Neuronal stem cell (in vitro differentiated cells): Measurements from ENCODE around the gene WNT9B.
A peak's percentile ranks its signal among the peaks of the same experiment; 100 is the strongest.

Experiments
- DNase-seq: peaks from one replicate; pipeline ENCODE4 v3.0.0-alpha.2; 2013; ENCODE audit warnings: low spot score
- H2AFZ ChIP-seq: one replicate; pipeline ENCODE4 v1.6.1; 2013; ENCODE audit warnings: mild to moderate bottlenecking, low read length, inconsistent platforms
- H2AK5ac ChIP-seq: 2 replicates; pipeline ENCODE4 v1.6.1; 2013; ENCODE audit warnings: low read depth, mild to moderate bottlenecking, inconsistent platforms, low read length, moderate library complexity, mixed read lengths
- H2BK120ac ChIP-seq: 2 replicates; pipeline ENCODE4 v1.6.1; 2013; ENCODE audit warnings: low read depth, mild to moderate bottlenecking, inconsistent platforms, low read length, moderate library complexity, mixed read lengths
- H2BK12ac ChIP-seq: one replicate; pipeline ENCODE4 v1.6.1; 2013; ENCODE audit warnings: low read length, inconsistent platforms
- H2BK15ac ChIP-seq: 2 replicates; pipeline ENCODE4 v1.6.1; 2013; ENCODE audit warnings: mild to moderate bottlenecking, low read length, inconsistent platforms, mixed read lengths
- H2BK5ac ChIP-seq: one replicate; pipeline ENCODE4 v1.6.1; 2013; ENCODE audit warnings: inconsistent platforms, mild to moderate bottlenecking, low read length, moderate library complexity
- H3K14ac ChIP-seq: one replicate; pipeline ENCODE4 v1.6.1; 2013; ENCODE audit warnings: low read length, inconsistent platforms
- H3K18ac ChIP-seq: 2 replicates; pipeline ENCODE4 v1.6.1; 2013; ENCODE audit warnings: low read length, inconsistent platforms
- H3K23ac ChIP-seq: 2 replicates; pipeline ENCODE4 v1.6.1; 2013; ENCODE audit warnings: low read depth, mild to moderate bottlenecking, mixed read lengths, low read length, inconsistent platforms; ENCODE audit not compliant: poor library complexity
- H3K27ac ChIP-seq: replicated peaks from 3 replicates; pipeline ENCODE4 v1.5.1; 2013; ENCODE audit warnings: low read length, inconsistent platforms
- H3K27me3 ChIP-seq, 3 experiments: 2 replicates each; pipeline ENCODE4 v1.6.1; 2013; ENCODE audit warnings: low read length in 3 of 3, mild to moderate bottlenecking in 2 of 3, inconsistent platforms in 1 of 3, low read depth in 1 of 3, mixed read lengths in 1 of 3, moderate library complexity in 1 of 3; ENCODE audit not compliant: control insufficient read depth in 3 of 3, insufficient read depth in 3 of 3
- H3K36me3 ChIP-seq, 2 donors: replicated peaks in 1 of 2; 2 replicates each; pipeline ENCODE4 v1.6.1; 2013; ENCODE audit warnings: low read length in 2 of 2; ENCODE audit not compliant: control insufficient read depth in 2 of 2, insufficient read depth in 2 of 2
- H3K4ac ChIP-seq: 2 replicates; pipeline ENCODE4 v1.6.1; 2013; ENCODE audit warnings: inconsistent platforms, mild to moderate bottlenecking, low read length, moderate library complexity
- H3K4me1 ChIP-seq, 2 donors: 1 replicate in 1 of 2; 2 replicates in 1 of 2; pipeline ENCODE4 v1.6.1; 2013; ENCODE audit warnings: low read length in 2 of 2, low read depth in 1 of 2; ENCODE audit not compliant: control insufficient read depth in 2 of 2, insufficient read depth in 1 of 2
- H3K4me2 ChIP-seq: one replicate; pipeline ENCODE4 v1.6.1; 2013; ENCODE audit warnings: mild to moderate bottlenecking, low read length, inconsistent platforms; ENCODE audit not compliant: insufficient read depth, poor library complexity, severe bottlenecking
- H3K4me3 ChIP-seq, 2 donors: 2 replicates each; pipeline ENCODE4 v1.5.1; 2013; ENCODE audit warnings: low read length in 2 of 2, mild to moderate bottlenecking in 2 of 2, inconsistent platforms in 1 of 2, moderate library complexity in 1 of 2
- H3K79me1 ChIP-seq: one replicate; pipeline ENCODE4 v1.6.1; 2013; ENCODE audit warnings: low read depth, mild to moderate bottlenecking, inconsistent platforms, low read length, moderate library complexity
- H3K9ac ChIP-seq: one replicate; pipeline ENCODE4 v1.6.1; 2013; ENCODE audit warnings: mild to moderate bottlenecking, low read depth, low read length, inconsistent platforms; ENCODE audit not compliant: poor library complexity
- H3K9me3 ChIP-seq, 2 donors: replicated peaks in 1 of 2; 2 replicates each; pipeline versions ENCODE3 to v1.6.1; 2013; ENCODE audit warnings: low read length in 2 of 2, mild to moderate bottlenecking in 2 of 2, inconsistent platforms in 1 of 2, low read depth in 1 of 2, mixed read lengths in 1 of 2, moderate library complexity in 1 of 2; ENCODE audit not compliant: control insufficient read depth in 2 of 2, insufficient read depth in 1 of 2
- H4K8ac ChIP-seq: one replicate; pipeline ENCODE4 v1.6.1; 2013; ENCODE audit warnings: low read depth, mild to moderate bottlenecking, inconsistent platforms, low read length, moderate library complexity
- H4K91ac ChIP-seq: one replicate; pipeline ENCODE4 v1.6.1; 2013; ENCODE audit warnings: low read length, low read depth, mild to moderate bottlenecking, inconsistent platforms; ENCODE audit not compliant: poor library complexity
- WGBS, 2 donors: extraction: QIAGEN DNeasy Blood & Tissue Kit; methylation state at CpG; one replicate each; pipeline ENCODE4 v1.1.7; 2013; ENCODE audit warnings: missing lambda C conversion rate in 2 of 2, mixed read lengths in 1 of 2; ENCODE audit not compliant: insufficient read length in 2 of 2, insufficient replicate concordance in 1 of 2; ENCODE audit errors: extremely low coverage in 2 of 2; 5-methylcytosine and 5-hydroxymethylcytosine counted together

Gene WNT9B

DNA sequence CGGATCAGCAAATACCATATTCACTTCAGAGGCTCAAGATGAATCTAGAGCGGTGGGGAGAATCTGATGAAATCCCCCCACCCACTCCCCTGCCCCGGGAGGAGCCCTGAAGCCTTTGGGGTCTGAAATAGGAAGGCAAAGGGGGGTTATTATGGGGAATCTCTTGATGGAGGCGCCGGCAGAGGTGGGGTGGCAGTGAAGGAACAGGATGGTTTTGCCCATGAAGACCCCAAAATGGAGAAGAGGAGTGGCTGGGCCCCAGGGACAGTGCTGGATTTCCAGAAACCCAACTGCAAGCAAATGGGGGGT is 33.5 kb upstream of the WNT9B start:
- Histone ChIP-seq H2BK15ac (no peak overlapping the region), H3K4me2 (no peak overlapping the region), H2AK5ac (no peak overlapping the region), H3K9me3 (peaks cover 0 to 13% of the 10 kb centered on the region in 2 donors), H2BK5ac (no peak overlapping the region), H3K14ac (no peak overlapping the region), H3K18ac (no peak overlapping the region), H3K79me1 (no peaks in the 10 kb centered on the region), H3K9ac (no peak overlapping the region), H3K23ac (no peak overlapping the region), H4K8ac (no peak overlapping the region), H3K4me1 (peaks cover 24 to 43% of the 10 kb centered on the region in 2 donors), H3K27ac (no peak overlapping the region), H3K27me3 (peaks cover 0 to 96% (median 48%) of the 10 kb centered on the region in 3 experiments), H3K36me3 (peaks cover 1 to 10% of the 10 kb centered on the region in 2 donors), H2BK120ac (no peak overlapping the region), H2AFZ (peak overlapping the region; percentile 58), H4K91ac (no peak overlapping the region), H2BK12ac (no peak overlapping the region), H3K4ac (no peak overlapping the region), H3K4me3 (peak overlapping the region in 1 of 2 donors; percentile 80)
- WGBS, 2 donors = no CpG with 5 or more reads among the region's 5 CpGs
- no peak for DNase-seq

DNA sequence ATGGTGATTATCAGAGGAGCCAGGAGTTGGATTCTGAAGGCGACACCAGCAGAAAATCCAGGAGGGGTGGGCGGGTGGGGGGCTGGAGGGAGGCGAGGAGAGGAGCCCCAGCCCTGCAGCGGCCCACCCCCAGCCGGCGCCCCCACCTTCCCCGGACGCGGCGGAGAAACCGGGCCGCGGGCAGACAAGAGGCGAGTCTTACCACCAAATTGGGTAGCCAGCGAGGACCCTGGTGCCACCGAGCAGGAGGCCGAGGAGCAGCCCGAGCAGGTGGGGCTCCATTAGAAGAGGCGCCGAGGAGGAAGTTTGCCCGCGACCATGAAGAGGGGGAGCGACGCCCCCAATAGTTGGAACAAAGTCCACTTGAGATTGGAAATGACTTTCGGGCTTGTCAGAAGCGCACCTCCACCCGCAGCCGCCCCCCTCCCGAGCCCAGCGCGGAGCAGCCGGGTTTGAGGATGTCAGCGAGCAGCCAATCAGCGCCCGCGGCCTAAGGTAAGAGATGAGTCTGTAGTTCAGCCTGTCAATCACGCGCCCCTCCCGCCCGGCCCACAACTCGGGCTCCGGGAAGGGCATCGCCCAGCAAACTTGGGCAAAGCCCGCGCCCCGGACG is 33.0 kb upstream of the WNT9B start, which contains the start of gene WNT3:
Gene WNT3 (minus strand): TSS at position 377 of the 613 bp plus-strand sequence. CDS start 95 bp downstream, at position 282.
- no peak within 1 kb of the TSS for H2BK12ac ChIP-seq
- no peak within 1 kb of the TSS for H3K27ac ChIP-seq
- DNase-seq = no peak
- no peak within 1 kb of the TSS for H4K91ac ChIP-seq
- H3K23ac ChIP-seq = peak within 1 kb of the TSS; percentile 82
- H3K4me2 ChIP-seq = peak within 1 kb of the TSS; percentile 92
- peak within 1 kb of the TSS; percentile 49 for H2BK120ac ChIP-seq
- peaks cover 0 to 13% of the 10 kb centered on the region in 2 donors for H3K9me3 ChIP-seq
- peak within 1 kb of the TSS; percentile 74 for H3K18ac ChIP-seq
- peak within 1 kb of the TSS; percentile 77 for H3K14ac ChIP-seq
- peaks cover 0 to 94% (median 48%) of the 10 kb centered on the region in 3 experiments for H3K27me3 ChIP-seq
- H4K8ac ChIP-seq = no peak within 1 kb of the TSS
- no peak within 1 kb of the TSS for H3K4ac ChIP-seq
- no peak within 1 kb of the TSS for H2AK5ac ChIP-seq
- H3K79me1 ChIP-seq = no peaks in the 10 kb centered on the region
- H3K4me1 ChIP-seq = peaks cover 24 to 43% of the 10 kb centered on the region in 2 donors
- no CpG with 5 or more reads among the region's 47 CpGs for WGBS, 2 donors
- H3K4me3 ChIP-seq = peak within 1 kb of the TSS; percentile 72 to 80
- H2AFZ ChIP-seq = peak within 1 kb of the TSS; percentile 80
- H3K36me3 ChIP-seq = peaks cover 1 to 10% of the 10 kb centered on the region in 2 donors
- H2BK15ac ChIP-seq = peak within 1 kb of the TSS; percentile 9
- H3K9ac ChIP-seq = peak within 1 kb of the TSS; percentile 66
- H2BK5ac ChIP-seq = no peak within 1 kb of the TSS

DNA sequence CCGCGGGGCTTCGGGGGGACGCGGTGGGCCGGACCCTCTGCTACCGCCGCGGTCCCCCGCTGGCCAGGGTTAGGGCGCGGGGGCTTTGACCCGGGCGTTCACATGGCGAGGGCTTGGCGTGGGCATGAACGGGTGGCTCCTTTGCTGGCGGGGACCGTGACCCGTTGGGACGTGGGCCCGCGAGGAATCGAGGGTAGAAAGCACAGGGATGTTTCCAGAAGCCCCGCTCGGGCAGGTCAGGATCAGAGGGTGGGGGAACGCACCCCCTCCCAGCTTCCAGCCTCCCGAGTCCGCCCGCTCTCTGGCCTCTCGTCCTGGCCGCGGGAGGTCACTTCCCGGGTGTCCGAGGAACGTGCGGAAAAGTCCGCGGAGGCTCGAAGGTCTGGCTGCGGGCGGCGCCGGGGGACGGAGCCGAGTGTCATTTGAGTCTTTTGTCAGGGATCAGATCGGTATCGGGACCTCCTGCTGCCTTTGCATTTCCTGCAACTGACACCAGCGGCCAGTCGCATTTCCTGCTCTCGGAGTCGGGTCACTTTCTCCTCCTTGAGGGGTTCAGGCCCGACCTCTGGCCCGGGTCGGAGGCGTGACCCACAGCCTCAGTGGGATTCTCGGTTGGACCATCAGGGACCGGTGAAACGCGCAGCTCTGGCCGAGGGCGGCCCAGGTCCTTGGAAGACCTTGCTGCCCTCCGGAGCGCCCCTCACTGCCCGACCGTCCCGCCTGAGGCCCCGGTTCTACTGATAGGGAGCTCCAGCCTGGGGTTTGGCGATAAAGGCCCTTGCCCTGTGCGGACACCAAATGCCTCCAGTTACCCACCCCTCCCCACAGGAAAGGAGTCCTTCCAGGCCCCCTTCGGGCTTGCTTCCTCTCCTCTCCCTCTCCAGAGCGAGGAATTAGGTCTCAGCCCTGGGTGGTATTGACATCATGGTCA is 32.2 kb upstream of the WNT9B start:
- Histone ChIP-seq H3K9ac (peak overlapping the region; percentile 66), H4K91ac (no peak overlapping the region), H3K9me3 (peaks cover 0 to 13% of the 10 kb centered on the region in 2 donors), H2BK5ac (no peak overlapping the region), H3K79me1 (no peaks in the 10 kb centered on the region), H2BK15ac (peak overlapping the region; percentile 9), H3K27me3 (peaks cover 0 to 93% (median 48%) of the 10 kb centered on the region in 3 experiments), H3K14ac (peak overlapping the region; percentile 77), H4K8ac (no peak overlapping the region), H2BK120ac (peak overlapping the region; percentile 49), H2AK5ac (no peak overlapping the region), H3K23ac (peak overlapping the region; percentile 82), H3K4ac (no peak overlapping the region), H2BK12ac (no peak overlapping the region), H3K4me1 (peaks cover 24 to 43% of the 10 kb centered on the region in 2 donors), H2AFZ (peak overlapping the region; percentile 80), H3K4me3 (peak overlapping the region; percentile 72 to 80), H3K4me2 (peak overlapping the region; percentile 92), H3K36me3 (peaks cover 0 to 4% of the 10 kb centered on the region in 2 donors), H3K27ac (no peak overlapping the region), H3K18ac (peak overlapping the region; percentile 74)
- WGBS, 2 donors = no CpG with 5 or more reads among the region's 72 CpGs
- DNase-seq = peak; percentile 59

DNA sequence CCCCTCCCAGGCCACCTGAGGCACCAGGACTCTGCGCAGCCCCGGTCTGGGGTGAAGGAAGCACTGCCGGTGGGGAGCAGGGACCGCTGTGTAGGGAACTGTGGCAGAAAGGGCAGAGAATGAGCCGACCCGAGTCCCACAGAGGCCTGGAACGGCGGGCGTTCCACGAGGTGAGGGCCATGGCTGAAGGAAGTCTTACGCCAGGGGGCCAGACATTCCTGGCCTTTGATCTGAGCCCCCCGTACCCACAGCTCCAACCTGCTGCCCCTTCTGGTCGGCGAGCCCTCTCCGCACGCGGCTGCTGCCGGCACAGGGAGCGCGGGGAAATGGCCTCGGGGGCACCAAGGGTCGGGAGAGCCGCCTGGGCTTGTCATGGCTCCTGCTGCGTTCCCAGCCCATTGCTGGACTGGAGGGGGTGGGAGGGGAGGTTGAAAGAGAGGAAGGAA is 31.5 kb upstream of the WNT9B start:
- H3K4me1 ChIP-seq = peaks cover 24 to 43% of the 10 kb centered on the region in 2 donors
- WGBS, 2 donors = no CpG with 5 or more reads among the region's 24 CpGs
- peak overlapping the region; percentile 50 for H3K18ac ChIP-seq
- no peak overlapping the region for H2BK120ac ChIP-seq
- peak overlapping the region; percentile 82 for H3K23ac ChIP-seq
- H3K27ac ChIP-seq = no peak overlapping the region
- no peak overlapping the region for H2BK15ac ChIP-seq
- peaks cover 0 to under 1% of the 10 kb centered on the region in 2 donors for H3K36me3 ChIP-seq
- no peak overlapping the region for H4K91ac ChIP-seq
- peaks cover 0 to 13% of the 10 kb centered on the region in 2 donors for H3K9me3 ChIP-seq
- peak overlapping the region; percentile 65 for H3K9ac ChIP-seq
- H3K4me3 ChIP-seq = peak overlapping the region in 1 of 2 donors; percentile 80
- no peak overlapping the region for H3K4ac ChIP-seq
- peak overlapping the region; percentile 80 for H2AFZ ChIP-seq
- peak overlapping the region; percentile 59 for H3K4me2 ChIP-seq
- no peak overlapping the region for H4K8ac ChIP-seq
- no peak overlapping the region for H3K14ac ChIP-seq
- H2BK12ac ChIP-seq = peak overlapping the region; percentile 33
- peaks cover 0 to 89% (median 48%) of the 10 kb centered on the region in 3 experiments for H3K27me3 ChIP-seq
- DNase-seq = no peak
- no peak overlapping the region for H2AK5ac ChIP-seq
- H3K79me1 ChIP-seq = no peaks in the 10 kb centered on the region
- H2BK5ac ChIP-seq = no peak overlapping the region
